ENCODE results near the gene GALNT18. TPM values are rescaled to one million over a fixed set of nuclear protein-coding genes. Genes with fewer than 3 reads are reported as not detected.

The GALNT18 gene
- total RNA-seq, 2 donors from 2014 or later: 20.1 to 21.5 TPM

DNA sequence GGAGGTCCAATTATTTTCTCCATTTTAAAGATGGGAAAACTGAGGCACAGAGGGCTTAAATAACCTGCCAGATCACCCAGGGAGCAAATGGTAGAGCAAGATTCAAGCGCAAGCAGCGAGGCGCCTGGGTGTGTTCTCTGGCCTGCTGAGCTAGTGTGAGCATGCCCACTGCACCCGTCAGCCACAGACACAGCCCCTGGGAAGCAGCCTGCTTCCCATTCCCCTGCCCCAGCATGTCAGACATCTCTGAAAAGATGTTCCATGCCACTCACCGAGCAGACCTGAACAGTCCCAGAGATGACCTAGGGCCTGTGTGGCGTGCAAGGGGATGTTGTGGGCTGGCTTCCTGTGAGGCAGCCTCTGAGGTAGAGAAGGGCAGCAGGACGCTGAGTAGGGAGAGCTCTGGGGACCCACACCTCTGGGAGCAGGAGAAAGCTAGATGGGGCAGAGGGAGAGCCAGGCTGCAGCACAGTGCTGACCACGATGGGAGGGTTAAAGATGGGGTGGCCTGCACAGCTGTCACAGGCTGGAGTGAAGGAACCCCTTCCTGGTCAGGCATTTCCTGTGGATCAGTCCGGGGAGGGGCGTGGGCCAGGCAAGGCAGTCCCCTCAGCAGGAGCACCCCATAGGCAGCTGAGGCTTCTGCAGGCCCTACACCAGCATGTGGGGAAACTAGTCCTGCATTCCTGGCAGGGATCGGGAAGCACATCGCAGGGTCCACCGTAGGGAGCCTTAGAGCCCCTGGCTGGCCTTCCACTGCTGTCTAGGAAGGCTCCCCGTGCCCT lies 101.4 kb downstream of the GALNT18 start:
- no peak for ATAC-seq
- intact Hi-C loops (cut with DNase I): no loop called here
- no peak for DNase-seq

- intact Hi-C loops (cut with DNase I): loop anchor here in 1 of 2 donors (10.0 kb wide), 1 partner anchor 114 kb away; no protein-coding TSS in a partner anchor
- no peak for DNase-seq
- peak in 1 of 2 donors; percentile 9 for ATAC-seq
Observed at GRCh38 chr11:11519184-11519583, 102.6 kb downstream of the GALNT18 start.

DNA sequence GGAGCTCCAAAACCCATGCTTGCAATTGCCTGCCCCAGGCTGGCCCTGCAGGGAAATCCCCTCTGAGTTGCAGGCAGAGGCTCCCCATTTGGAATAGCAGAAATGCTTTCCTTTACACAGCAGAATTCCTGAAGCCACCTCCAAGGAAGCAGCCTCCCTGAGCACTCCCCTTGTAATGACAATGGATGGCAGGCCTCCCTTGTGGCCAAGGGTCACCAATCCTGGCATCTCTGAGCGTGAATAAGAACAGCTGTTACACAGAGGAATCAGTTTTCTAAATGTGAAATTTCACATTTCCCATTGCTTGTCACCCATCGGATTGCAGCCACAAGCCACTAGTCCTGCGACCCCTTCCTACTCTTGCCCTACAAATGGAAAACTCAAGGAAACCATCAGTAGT lies 107.6 kb downstream of the GALNT18 start:
- DNase-seq: no peak
- ATAC-seq: no peak
- intact Hi-C loops (cut with DNase I): loop anchor here in 1 of 2 donors (10.0 kb wide), 1 partner anchor 109 kb away; no protein-coding TSS in a partner anchor

DNA sequence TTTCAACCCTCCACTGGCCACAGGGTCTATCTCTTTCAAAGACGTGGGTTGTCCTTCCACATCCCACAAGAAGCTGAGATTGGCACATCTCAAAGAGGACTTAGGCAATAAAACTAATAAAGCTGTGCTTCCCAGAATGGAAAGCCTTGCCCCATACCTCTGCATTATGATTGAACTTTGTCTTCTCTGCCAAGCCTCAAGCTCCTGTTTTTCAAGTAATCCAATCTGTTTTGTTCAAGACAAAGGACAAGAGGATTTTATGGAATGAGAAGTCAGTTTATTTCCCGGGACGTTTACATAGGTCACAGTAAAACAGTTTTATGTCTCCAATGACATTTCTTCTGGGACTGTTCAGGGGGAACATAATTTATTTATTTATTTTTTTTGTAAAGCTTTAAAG lies 108.4 kb downstream of the GALNT18 start:
- DNase-seq (no peak), ATAC-seq (no peak)
- intact Hi-C loops (cut with DNase I): loop anchor here in 1 of 2 donors (10.0 kb wide), 1 partner anchor 109 kb away; no protein-coding TSS in a partner anchor

- intact Hi-C loops (cut with DNase I): loop anchor here in 1 of 2 donors (10.0 kb wide), 1 partner anchor 108 kb away; no protein-coding TSS in a partner anchor
- DNase-seq (no peak), ATAC-seq (no peak)
Observed at GRCh38 chr11:11512929-11513328, 108.9 kb downstream of the GALNT18 start.

- ATAC-seq (no peak), DNase-seq (no peak)
- intact Hi-C loops (cut with DNase I): loop anchor here in 1 of 2 donors (10.0 kb wide), 1 partner anchor 108 kb away; no protein-coding TSS in a partner anchor
Observed at GRCh38 chr11:11512502-11512901, 109.3 kb downstream of the GALNT18 start.

DNA sequence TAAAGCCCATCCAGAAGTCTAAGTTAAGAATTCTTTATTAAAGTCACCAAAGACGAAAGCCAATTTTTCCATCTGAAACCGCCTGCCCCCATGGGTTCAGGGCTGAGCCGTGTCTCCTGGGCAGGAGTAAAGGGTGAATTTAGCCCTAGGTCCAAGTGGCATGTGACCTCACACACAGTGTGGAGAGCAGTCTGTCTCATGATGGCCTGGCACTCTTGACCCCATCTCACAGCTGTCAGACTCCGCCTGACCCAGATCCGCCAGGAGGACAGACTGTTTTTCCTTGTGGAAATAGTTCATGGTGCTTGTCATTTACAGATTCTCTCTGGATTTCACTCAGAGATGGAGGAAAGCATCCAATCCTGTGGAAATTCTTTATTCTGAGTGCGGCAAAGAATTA lies 109.7 kb downstream of the GALNT18 start:
- intact Hi-C loops (cut with DNase I): loop anchor here in 1 of 2 donors (10.0 kb wide), 1 partner anchor 107 kb away; no protein-coding TSS in a partner anchor
- no peak for DNase-seq
- peak in 1 of 2 donors; percentile 65 for ATAC-seq

GRCh38 chr11:11510939-11511338 lies 110.9 kb downstream of the GALNT18 start:
- ATAC-seq (peak; percentile 74 to 87), DNase-seq (peak; percentile 48)
- intact Hi-C loops (cut with DNase I): loop anchor here in 1 of 2 donors (10.0 kb wide), 1 partner anchor 106 kb away; no protein-coding TSS in a partner anchor

DNA sequence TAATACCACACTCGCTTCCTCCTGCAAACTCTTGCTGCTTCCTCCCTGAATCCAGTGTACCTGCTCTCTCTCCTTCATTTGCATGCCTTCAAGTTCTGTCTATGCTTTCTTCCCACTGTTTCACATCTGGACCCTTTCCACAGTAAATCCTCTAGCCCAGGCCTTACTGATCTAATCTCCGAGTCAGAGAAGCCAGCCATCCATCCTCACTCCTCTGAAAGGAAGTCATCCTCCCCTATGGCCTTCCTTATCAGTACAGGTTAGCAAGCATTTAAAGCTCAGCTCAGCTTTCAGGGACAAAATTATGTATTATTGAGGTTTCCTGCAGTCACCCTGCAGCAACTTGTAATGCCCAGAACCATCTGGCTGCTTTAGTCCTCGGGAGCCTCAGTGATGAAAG lies 116.1 kb downstream of the GALNT18 start:
- intact Hi-C loops (cut with DNase I): no loop called here
- DNase-seq (no peak), ATAC-seq (no peak)

DNA sequence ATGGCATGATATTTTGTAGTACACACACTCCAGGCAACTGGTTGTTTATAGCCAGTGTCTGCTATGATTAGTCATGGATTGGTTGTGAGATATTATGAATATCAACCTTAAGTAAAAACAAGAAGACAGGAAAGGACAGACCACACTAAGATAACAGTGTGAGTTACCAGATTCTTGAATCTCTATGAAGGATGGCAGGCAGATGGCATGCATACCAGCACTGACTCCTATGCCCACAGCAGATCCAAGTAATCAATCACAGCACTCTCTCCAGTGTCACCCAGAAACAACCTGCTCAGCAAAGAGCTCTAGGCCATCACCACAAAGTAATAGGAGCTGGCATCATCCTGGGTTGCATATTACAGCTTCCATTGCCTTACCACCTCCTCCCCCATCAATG lies 116.6 kb downstream of the GALNT18 start:
- DNase-seq (no peak), ATAC-seq (no peak)
- intact Hi-C loops (cut with DNase I): no loop called here

- ATAC-seq: no peak
- DNase-seq: no peak
- intact Hi-C loops (cut with DNase I): no loop called here
Observed at GRCh38 chr11:11504071-11504470, 117.7 kb downstream of the GALNT18 start.

- DNase-seq (no peak), ATAC-seq (peak; percentile 28 to 38)
- intact Hi-C loops (cut with DNase I): no loop called here
Observed at GRCh38 chr11:11502263-11502861, 119.4 kb downstream of the GALNT18 start.

DNA sequence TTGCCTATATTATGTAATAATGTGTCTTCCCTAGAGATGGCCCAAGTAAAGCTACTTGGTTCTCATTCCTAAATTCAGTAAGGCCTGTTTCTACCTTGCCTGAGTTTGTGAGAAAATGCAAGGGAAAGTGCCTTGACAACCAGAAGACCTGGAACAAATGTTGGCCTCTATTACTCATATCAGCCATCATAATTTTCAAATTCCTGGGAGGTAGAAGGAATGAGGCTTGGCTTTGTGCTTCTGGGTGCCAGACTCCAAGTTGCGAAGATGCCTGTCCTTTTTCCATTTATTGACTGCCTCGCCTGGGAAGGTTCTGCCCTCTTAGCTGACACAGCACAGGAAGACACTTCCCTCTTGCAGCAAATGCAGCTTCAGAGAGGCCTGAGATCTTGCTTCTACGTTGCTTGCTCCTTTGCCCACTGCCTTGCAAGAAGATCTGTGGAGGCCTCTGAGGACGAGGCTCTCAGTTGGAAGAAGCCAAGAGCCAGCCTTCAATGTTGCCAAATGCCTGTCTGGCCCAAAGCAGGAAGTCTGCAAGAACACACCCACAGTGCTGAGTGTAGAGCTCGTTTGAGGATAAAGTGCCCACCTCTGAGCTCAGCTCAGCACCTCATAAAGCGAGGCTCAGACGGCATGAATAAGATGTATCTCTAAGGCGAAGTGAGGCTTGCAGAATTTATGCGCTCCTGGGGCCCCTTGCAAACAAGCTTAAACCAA lies 120.1 kb downstream of the GALNT18 start:
- DNase-seq: no peak
- ATAC-seq: peak; percentile 65 to 67

DNA sequence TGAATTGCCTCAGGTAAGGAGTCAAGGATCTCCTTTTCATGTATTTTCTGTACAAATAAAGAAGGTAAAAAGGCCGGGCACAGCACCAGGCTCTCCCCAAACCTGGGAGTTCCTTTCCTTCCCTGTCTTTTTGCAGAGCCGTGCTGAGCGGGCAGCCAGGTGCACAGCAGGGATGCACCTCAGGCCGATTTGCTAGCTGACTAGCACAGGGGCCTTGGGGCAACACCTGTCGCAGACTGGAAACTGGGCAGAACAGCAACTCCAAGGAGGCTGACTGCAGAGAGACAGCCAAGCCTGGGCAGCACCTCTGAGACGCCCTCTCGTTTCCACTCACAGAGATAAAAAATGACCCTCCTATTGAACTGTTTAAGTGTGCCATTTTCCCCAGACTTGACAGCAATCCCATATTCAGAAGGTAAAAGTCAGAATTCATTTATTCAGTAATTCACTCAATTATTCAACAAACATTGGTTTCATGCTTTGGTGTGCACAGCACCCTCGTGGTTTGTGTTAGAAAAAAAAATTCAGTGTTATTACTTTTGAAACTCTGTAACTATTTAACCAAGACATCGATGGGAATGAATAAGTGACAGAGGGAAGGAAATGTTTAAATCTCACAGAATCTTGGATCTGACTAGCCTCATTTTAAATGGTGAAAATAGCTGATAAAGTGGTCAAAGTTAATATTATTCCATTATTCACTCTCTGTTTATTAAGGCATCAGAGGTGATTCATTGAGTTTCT lies 120.9 kb downstream of the GALNT18 start:
- ATAC-seq: no peak
- intact Hi-C loops (cut with DNase I): no loop called here
- DNase-seq: no peak

More for the DNA sequence above, 120.1 kb downstream of the GALNT18 start:
- intact Hi-C loops (cut with DNase I): no loop called here

GRCh38 chr11:11499300-11499699 lies 122.5 kb downstream of the GALNT18 start:
- ATAC-seq: no peak
- intact Hi-C loops (cut with DNase I): no loop called here
- no peak for DNase-seq

GRCh38 chr11:11498195-11498594 lies 123.6 kb downstream of the GALNT18 start:
- intact Hi-C loops (cut with DNase I): no loop called here
- DNase-seq (no peak), ATAC-seq (no peak)

GRCh38 chr11:11496879-11497278 lies 124.9 kb downstream of the GALNT18 start:
- ATAC-seq (no peak), DNase-seq (no peak)
- intact Hi-C loops (cut with DNase I): no loop called here

DNA sequence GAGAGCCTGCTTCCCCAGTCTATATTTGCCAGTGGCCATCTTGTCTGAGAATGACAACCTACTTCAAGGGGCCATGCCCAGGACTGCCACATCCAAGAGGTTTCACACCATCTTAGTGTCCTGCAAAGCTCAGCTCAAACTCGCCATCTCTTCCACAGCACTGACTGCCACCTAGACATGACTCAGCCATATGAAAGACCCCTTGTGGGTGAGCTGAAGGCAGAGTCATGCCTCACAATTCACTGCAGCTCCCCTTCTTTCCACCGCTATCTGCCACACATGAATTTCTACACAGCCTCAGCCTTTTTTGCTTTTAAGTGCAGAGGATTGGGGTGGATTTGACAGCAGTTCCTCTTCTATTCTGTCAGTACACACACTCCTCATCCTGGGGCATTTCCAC lies 127.5 kb downstream of the GALNT18 start:
- intact Hi-C loops (cut with DNase I): no loop called here
- DNase-seq (no peak), ATAC-seq (no peak)

- DNase-seq (no peak), ATAC-seq (no peak)
- intact Hi-C loops (cut with DNase I): no loop called here
Observed at GRCh38 chr11:11493698-11494097, 128.1 kb downstream of the GALNT18 start.

Data from left cardiac atrium (tissue), 4 donors.